OCI-LY7 (cell line): Measurements from ENCODE around the gene JAM2. TPM values are rescaled to one million over a fixed set of nuclear protein-coding genes. Genes with fewer than 3 reads are reported as not detected.

Experiments
- BruUV-seq: library from RNA; stranded (reverse); fragments of 400-500 nt; replicated peaks from 2 replicates; lab custom pipeline; 2021; lab: Mats Ljungman, UMichigan
- CTCF ChIA-PET: fragments of 300-600 bp; sonication (Branson Sonifier 250); formaldehyde crosslinking; loops from one replicate; lab custom pipeline; 2022; ENCODE audit warnings: antibody characterized with exemption; ENCODE audit not compliant: unreplicated experiment; lab: Charles Lee
- POLR2A ChIA-PET: fragments of 300-600 bp; sonication (Branson Sonifier 250); formaldehyde crosslinking; loops from one replicate; lab custom pipeline; 2022; ENCODE audit warnings: antibody characterized with exemption; lab: Charles Lee
- DNase-seq: peaks from one replicate; pipeline ENCODE4 v3.0.0-alpha.2; 2015; ENCODE audit warnings: low spot score
- H2AFZ ChIP-seq: fragments of 200-600 bp; sonication (generic), shearing (Covaris generic); 2 replicates; pipeline ENCODE4 v1.6.1; 2014; ENCODE audit warnings: mild to moderate bottlenecking, antibody characterized with exemption, low read length, moderate library complexity
- H3K27ac ChIP-seq: fragments of 200-600 bp; sonication (generic); 2 replicates; pipeline ENCODE4 v1.5.1; 2014; ENCODE audit warnings: mixed run types, low read depth, mild to moderate bottlenecking, moderate library complexity, low read length, inconsistent platforms; ENCODE audit not compliant: poor library complexity, severe bottlenecking
- H3K36me3 ChIP-seq: fragments of 200-600 bp; sonication (generic); 2 replicates; pipeline ENCODE4 v1.6.1; 2014; ENCODE audit warnings: mild to moderate bottlenecking, antibody characterized with exemption, low read length, moderate library complexity, mixed read lengths; ENCODE audit not compliant: insufficient read depth
- H3K4me1 ChIP-seq: fragments of 200-600 bp; sonication (generic); 2 replicates; pipeline ENCODE4 v1.5.1; 2014; ENCODE audit warnings: mild to moderate bottlenecking, low read length; ENCODE audit not compliant: insufficient read depth, poor library complexity, severe bottlenecking
- H3K4me2 ChIP-seq: fragments of 200-600 bp; sonication (generic); 2 replicates; pipeline ENCODE4 v1.6.1; 2014; ENCODE audit warnings: mild to moderate bottlenecking, low read length
- H3K4me3 ChIP-seq: fragments of 200-600 bp; sonication (generic); 2 replicates; pipeline ENCODE4 v1.5.1; 2014; ENCODE audit warnings: mild to moderate bottlenecking, low read depth, low read length; ENCODE audit not compliant: poor library complexity, severe bottlenecking
- H3K79me2 ChIP-seq: fragments of 200-600 bp; sonication (generic); 2 replicates; pipeline ENCODE4 v1.6.1; 2016; ENCODE audit warnings: low read depth, mild to moderate bottlenecking, low read length, moderate library complexity, mixed read lengths; ENCODE audit not compliant: insufficient read depth
- H3K9me2 ChIP-seq: fragments of 200-600 bp; sonication (generic); 2 replicates; pipeline ENCODE4 v1.6.1; 2016; ENCODE audit warnings: mild to moderate bottlenecking, low read length, mixed read lengths; ENCODE audit not compliant: insufficient read depth
- H3K9me3 ChIP-seq: fragments of 200-600 bp; sonication (generic); 2 replicates; pipeline ENCODE4 v1.6.1; 2014; ENCODE audit warnings: mild to moderate bottlenecking, mixed run types, low read length, mixed read lengths
- H4K20me1 ChIP-seq: fragments of 200-600 bp; sonication (generic); 2 replicates; pipeline ENCODE4 v1.6.1; 2014; ENCODE audit warnings: mild to moderate bottlenecking, antibody characterized with exemption, low read length, moderate library complexity, mixed read lengths; ENCODE audit not compliant: insufficient read depth
- EZH2phosphoT487 ChIP-seq: fragments of 200-600 bp; sonication (generic); IDR thresholded peaks from 2 replicates; pipeline ENCODE4 v1.6.1; 2018; ENCODE audit warnings: low read depth, borderline replicate concordance, mild to moderate bottlenecking, mixed run types, antibody characterized with exemption, low read length, moderate library complexity, mixed read lengths
- intact Hi-C: fragments of 100-400 bp; cut with micrococcal nuclease; formaldehyde crosslinking; loops from one replicate; pipeline ENCODE4 v1.10.0; 2022; ENCODE audit not compliant: unreplicated experiment
- total RNA-seq, 2 experiments: library from RNA; depleted of rRNA in 1 of 2; stranded (reverse); fragments of >200 nt in 1 of 2; shearing (Covaris generic) in 1 of 2; gene quantifications; 2 replicates each; pipeline ENCODE4 v1.2.3, GENCODE V29; 2014 to 2022
- TF ChIP-seq, protein P1 (sequence below): fragments of 200-600 bp; sonication (generic); conservative IDR thresholded peaks from 2 replicates; pipeline ENCODE4 v1.5.1; 2014; ENCODE audit warnings: mild to moderate bottlenecking, antibody characterized with exemption, low read length, moderate library complexity, mixed read lengths

The JAM2 gene
- total RNA-seq, 2 experiments from 2014 or later, result 1.2 to 1.4 TPM

DNA sequence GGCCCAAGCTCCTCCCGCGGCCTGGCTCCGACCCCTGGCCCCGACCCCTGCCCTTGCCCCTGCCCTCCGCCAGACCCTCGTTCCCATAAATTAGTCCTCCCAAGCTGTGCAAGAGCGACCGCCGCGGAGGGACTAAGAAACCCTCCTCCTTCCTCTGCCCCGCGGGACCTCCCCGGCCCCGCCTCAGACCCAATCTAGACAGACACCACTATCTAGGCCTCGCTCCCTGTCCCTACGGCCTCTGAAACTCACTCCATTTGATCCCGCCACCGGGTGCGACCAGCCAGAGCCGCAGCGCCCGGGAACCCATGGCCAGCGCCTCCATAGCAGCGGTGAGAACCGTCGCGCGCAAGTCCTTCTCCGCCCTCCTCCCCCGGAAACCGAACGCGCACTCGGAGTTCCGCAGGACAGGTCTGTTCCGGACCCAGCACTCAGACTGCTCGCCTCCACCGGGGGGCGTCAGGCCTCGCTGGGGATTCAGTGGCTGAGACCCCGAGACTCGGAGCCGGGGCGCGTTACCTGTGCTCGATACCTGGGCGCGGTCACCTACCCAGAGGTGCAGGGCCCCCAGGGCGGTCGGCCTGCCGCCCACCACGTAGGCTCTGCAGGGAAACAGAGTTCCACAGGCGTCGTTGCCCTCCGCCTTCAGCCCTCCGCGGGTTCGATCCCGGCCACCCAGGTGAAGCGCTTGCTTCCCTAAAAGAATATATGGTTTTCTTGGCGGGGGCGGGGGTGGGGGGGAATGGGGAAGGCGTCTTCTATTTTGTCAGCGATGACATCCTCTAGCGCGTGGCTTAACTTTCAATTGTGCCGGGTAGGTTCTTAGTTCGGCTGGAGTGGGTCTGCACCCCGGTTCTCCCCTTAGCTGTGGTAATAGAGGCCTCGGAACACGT, 31.7 kb upstream of the JAM2 start, which contains the start of gene MRPL39:
MRPL39 (minus strand) TSS at position 331 of the 893 bp plus-strand sequence; CDS start at position 325, 6 bp downstream.
- peak within 1 kb of the TSS; percentile 48 for H3K27ac ChIP-seq
- H3K4me1 ChIP-seq, result peaks cover 22% of the 10 kb centered on the region
- TF ChIP-seq, protein P1, sequence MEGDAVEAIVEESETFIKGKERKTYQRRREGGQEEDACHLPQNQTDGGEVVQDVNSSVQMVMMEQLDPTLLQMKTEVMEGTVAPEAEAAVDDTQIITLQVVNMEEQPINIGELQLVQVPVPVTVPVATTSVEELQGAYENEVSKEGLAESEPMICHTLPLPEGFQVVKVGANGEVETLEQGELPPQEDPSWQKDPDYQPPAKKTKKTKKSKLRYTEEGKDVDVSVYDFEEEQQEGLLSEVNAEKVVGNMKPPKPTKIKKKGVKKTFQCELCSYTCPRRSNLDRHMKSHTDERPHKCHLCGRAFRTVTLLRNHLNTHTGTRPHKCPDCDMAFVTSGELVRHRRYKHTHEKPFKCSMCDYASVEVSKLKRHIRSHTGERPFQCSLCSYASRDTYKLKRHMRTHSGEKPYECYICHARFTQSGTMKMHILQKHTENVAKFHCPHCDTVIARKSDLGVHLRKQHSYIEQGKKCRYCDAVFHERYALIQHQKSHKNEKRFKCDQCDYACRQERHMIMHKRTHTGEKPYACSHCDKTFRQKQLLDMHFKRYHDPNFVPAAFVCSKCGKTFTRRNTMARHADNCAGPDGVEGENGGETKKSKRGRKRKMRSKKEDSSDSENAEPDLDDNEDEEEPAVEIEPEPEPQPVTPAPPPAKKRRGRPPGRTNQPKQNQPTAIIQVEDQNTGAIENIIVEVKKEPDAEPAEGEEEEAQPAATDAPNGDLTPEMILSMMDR, result peak; percentile 74
- TF ChIP-seq EZH2phosphoT487, result no peak
- ChIA-PET POLR2A (interaction anchor here (0.5 to 2.2 kb wide), 11 partner anchors 15 to 360 kb away, joined by 3 to 9 read pairs (median 3); partner anchors contain the start of genes ATP5PF and GABPA), CTCF (interaction anchor here (1.1 to 1.2 kb wide), 3 partner anchors 31 to 127 kb away, joined by 3 to 6 read pairs (median 3); partner anchors contain the start of genes ATP5PF and GABPA)
- peak; percentile 92 for DNase-seq
- H3K4me2 ChIP-seq, result peak within 1 kb of the TSS; percentile 89
- H4K20me1 ChIP-seq, result no peaks in the 10 kb centered on the region
- H3K9me2 ChIP-seq, result no peaks in the 10 kb centered on the region
- H3K36me3 ChIP-seq, result peaks cover 36% of the 10 kb centered on the region
- BruUV-seq, result no TSS peak
- H3K9me3 ChIP-seq, result no peaks in the 10 kb centered on the region
- H3K79me2 ChIP-seq, result peaks cover 32% of the 10 kb centered on the region
- intact Hi-C loops, result loop anchor here (1.0 to 5.0 kb wide), 9 partner anchors 32 to 1110 kb away; partner anchors contain the start of gene JAM2
- peak within 1 kb of the TSS; percentile 97 for H2AFZ ChIP-seq
- H3K4me3 ChIP-seq, result peak within 1 kb of the TSS; percentile 82

DNA sequence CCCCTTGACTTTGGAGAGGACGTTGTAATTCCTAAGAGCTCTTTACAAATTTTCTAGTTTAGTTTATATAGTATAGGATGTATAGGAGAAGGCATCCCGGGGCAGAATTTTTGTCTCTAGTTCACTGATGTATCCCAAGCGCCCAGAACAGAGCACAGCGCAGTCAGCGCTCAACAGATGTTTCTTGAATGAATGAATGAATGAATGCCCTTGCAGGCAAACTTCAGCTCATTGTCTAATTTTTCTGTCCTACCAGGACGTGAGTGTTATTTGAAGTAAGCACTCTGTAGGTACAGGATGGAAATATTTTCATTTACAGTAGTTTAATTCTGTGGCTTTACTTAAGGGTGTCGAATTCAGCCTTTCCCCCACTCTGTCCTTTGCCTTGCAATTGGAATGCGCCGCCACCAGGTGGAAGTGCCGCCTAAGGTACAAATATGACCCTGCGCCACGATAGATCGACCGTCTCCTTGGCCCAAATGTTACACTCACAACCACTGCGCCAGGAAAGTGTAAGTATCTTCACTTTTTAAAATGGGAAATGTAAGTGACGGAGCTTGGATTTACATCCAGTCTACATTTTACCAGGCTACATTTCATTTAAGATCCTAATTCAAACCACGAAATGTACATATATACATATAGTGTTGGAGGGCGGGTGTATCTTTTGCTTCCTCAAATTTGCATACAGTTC, 30.9 kb upstream of the JAM2 start:
- intact Hi-C loops, result loop anchor here (1.0 to 5.0 kb wide), 7 partner anchors 31 to 1109 kb away; partner anchors contain the start of gene JAM2
- Histone ChIP-seq H4K20me1 (no peaks in the 10 kb centered on the region), H2AFZ (peak overlapping the region; percentile 97), H3K4me3 (peak overlapping the region; percentile 82), H3K27ac (no peak overlapping the region), H3K79me2 (peaks cover 32% of the 10 kb centered on the region), H3K4me1 (peaks cover 22% of the 10 kb centered on the region), H3K4me2 (peak overlapping the region; percentile 89), H3K9me3 (no peaks in the 10 kb centered on the region), H3K36me3 (peaks cover 28% of the 10 kb centered on the region), H3K9me2 (no peaks in the 10 kb centered on the region)
- CTCF ChIA-PET, result interaction anchor here (0.8 to 1.2 kb wide), 3 partner anchors 29 to 126 kb away, joined by 3 to 6 read pairs (median 3); partner anchors contain the start of genes ATP5PF and GABPA
- POLR2A ChIA-PET, result interaction anchor here (0.5 to 1.5 kb wide), 15 partner anchors 10 to 851 kb away, joined by 3 to 7 read pairs (median 3); partner anchors contain the start of genes ATP5PF and GABPA
- TF ChIP-seq, protein P1, result peak; percentile 96
- TF ChIP-seq EZH2phosphoT487, result no peak
- DNase-seq, result peak; percentile 85
- no TSS peak for BruUV-seq
